Endothelial cell (in vitro differentiated cells): ENCODE data around the gene PLEKHA7. TPM values are rescaled to one million over a fixed set of nuclear protein-coding genes. Genes with fewer than 3 reads are reported as not detected.
"Not testable (repeated sequence)": the region's sequence is repeated elsewhere in the genome, so short reads cannot be mapped to it uniquely, and the experiment has no call there.

Experiments used
- DNase-seq: peaks from one replicate; pipeline ENCODE4 v3.0.0; 2021; ENCODE audit warnings: low spot score
- H3K27ac Mint-ChIP-seq: one replicate; pipeline ENCODE4 v1.8.0; 2021; ENCODE audit warnings: mixed read lengths, inconsistent platforms; ENCODE audit not compliant: unreplicated experiment
- H3K27me3 Mint-ChIP-seq: one replicate; pipeline ENCODE4 v1.8.0; 2021; ENCODE audit warnings: mild to moderate bottlenecking, moderate library complexity, mixed read lengths, inconsistent platforms; ENCODE audit not compliant: unreplicated experiment
- H3K36me3 Mint-ChIP-seq: one replicate; pipeline ENCODE4 v1.8.0; 2021; ENCODE audit warnings: mild to moderate bottlenecking, low read depth, mixed read lengths, inconsistent platforms; ENCODE audit not compliant: unreplicated experiment
- H3K4me1 Mint-ChIP-seq: one replicate; pipeline ENCODE4 v1.8.0; 2021; ENCODE audit warnings: mild to moderate bottlenecking, mixed read lengths, inconsistent platforms; ENCODE audit not compliant: unreplicated experiment
- H3K4me3 Mint-ChIP-seq: one replicate; pipeline ENCODE4 v1.8.0; 2021; ENCODE audit warnings: mild to moderate bottlenecking, mixed read lengths, inconsistent platforms; ENCODE audit not compliant: unreplicated experiment
- H3K9me3 Mint-ChIP-seq: one replicate; pipeline ENCODE4 v1.8.0; 2021; ENCODE audit warnings: mixed read lengths, inconsistent platforms; ENCODE audit not compliant: unreplicated experiment
- total RNA-seq: library from RNA; stranded (reverse); fragmentation: NEBNext Ultra II Directional; extraction: Animal tissue kit (Norgen Biotek cat#: 25700); gene quantifications from one replicate; pipeline ENCODE4 v1.2.1, GENCODE V29; 2021; ENCODE audit not compliant: unreplicated experiment
- TF ChIP-seq, protein P1 (sequence below): fragments of 200-600 bp; sonication (generic); IDR thresholded peaks from one replicate; pipeline ENCODE4 v1.5.0; 2021; ENCODE audit warnings: antibody characterized with exemption; ENCODE audit not compliant: unreplicated experiment

The PLEKHA7 gene
- total RNA-seq, 1 donor from 2014 or later, result 8.2 TPM

DNA sequence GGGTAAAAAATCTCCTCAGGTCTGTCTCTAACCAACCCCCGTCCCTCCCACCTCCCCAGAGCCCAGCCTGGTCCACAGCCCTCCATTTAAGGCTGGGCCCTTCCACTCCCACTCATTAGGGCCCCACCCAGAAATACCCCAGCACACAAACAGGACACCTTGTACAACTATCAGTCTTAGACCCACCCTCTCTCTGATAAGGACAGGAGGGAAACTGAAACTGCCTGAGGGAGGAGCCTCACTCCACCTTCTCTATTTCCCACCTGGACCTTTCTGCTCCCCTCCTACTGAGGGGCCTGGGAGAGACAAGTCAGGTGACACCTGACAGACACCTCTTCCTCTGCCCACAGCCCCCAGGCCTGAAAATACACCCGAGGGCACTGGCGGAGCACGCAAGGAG, 90.2 kb downstream of the PLEKHA7 start:
- Mint-ChIP-seq H3K27ac (no peak overlapping the region), H3K36me3 (no peaks in the 10 kb centered on the region), H3K27me3 (peaks cover 19% of the 10 kb centered on the region), H3K9me3 (no peaks in the 10 kb centered on the region), H3K4me1 (no peaks in the 10 kb centered on the region), H3K4me3 (no peak overlapping the region)
- TF ChIP-seq, protein P1, sequence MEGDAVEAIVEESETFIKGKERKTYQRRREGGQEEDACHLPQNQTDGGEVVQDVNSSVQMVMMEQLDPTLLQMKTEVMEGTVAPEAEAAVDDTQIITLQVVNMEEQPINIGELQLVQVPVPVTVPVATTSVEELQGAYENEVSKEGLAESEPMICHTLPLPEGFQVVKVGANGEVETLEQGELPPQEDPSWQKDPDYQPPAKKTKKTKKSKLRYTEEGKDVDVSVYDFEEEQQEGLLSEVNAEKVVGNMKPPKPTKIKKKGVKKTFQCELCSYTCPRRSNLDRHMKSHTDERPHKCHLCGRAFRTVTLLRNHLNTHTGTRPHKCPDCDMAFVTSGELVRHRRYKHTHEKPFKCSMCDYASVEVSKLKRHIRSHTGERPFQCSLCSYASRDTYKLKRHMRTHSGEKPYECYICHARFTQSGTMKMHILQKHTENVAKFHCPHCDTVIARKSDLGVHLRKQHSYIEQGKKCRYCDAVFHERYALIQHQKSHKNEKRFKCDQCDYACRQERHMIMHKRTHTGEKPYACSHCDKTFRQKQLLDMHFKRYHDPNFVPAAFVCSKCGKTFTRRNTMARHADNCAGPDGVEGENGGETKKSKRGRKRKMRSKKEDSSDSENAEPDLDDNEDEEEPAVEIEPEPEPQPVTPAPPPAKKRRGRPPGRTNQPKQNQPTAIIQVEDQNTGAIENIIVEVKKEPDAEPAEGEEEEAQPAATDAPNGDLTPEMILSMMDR, result no peak
- no peak for DNase-seq

DNA sequence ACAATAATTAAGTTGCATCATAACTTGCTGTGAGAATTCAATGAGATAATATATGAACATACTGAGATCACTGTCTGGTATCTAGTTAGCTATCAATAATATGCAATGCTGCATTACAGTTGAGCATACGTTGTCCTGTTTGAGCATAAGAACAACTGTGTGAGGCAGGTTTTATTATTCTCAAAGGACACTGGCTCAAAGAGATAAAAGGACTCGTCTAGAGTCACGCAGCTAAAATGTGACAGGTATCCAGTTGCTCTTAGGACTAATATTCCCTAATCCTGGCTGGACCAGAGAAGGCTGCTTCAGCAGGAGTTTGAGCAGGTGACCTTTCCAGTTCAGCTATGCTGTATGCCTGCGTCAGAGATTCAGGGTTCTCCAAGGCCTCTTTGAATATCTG, 92.5 kb downstream of the PLEKHA7 start:
- Mint-ChIP-seq H3K27me3 (peaks cover 14% of the 10 kb centered on the region), H3K27ac (no peak overlapping the region), H3K4me1 (peaks cover under 1% of the 10 kb centered on the region), H3K4me3 (no peak overlapping the region), H3K9me3 (no peaks in the 10 kb centered on the region), H3K36me3 (no peaks in the 10 kb centered on the region)
- TF ChIP-seq, protein P1, result no peak
- DNase-seq, result no peak

DNA sequence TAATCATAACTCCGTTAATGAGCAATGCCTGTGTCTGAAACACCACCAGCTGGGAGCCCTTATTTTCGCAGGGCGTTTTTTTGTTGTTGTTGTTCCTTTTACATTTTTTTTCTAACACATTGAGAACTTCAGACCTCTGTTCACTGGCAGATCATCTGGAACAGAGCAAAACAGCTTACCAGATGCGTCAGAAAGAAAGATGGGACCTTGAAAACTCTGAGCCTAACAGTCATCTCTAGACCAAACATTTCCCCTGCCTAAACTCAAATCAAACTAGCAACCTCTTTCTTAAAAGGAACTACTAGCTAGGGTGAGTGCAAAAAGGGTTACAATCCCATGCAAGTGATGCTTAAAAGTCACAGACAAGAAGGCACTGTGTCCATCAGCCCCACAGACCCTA, 93.2 kb downstream of the PLEKHA7 start:
- Mint-ChIP-seq H3K27ac (no peak overlapping the region), H3K27me3 (peaks cover 11% of the 10 kb centered on the region), H3K4me1 (peaks cover 7% of the 10 kb centered on the region), H3K36me3 (no peaks in the 10 kb centered on the region), H3K9me3 (no peaks in the 10 kb centered on the region), H3K4me3 (no peak overlapping the region)
- DNase-seq, result no peak
- TF ChIP-seq, protein P1, result no peak

DNA sequence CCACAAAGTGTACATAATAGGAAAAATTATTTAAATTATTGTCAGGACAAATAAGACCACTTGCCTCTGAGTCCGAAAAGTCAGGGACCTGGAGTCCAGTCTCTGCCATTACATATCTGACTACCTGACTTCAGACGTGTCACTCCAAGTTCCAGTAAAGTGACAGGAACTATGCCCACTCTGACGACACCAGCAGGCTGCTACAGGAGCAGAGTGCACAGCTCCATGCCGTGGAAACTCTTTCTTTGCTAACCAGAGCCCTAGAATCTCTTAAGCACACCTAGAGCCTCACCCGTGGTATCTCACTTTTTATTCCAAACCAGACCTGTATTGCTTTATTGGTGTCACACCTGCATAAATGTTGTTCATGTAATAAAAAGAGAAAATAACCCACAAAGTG, 93.7 kb downstream of the PLEKHA7 start:
- H3K4me1 Mint-ChIP-seq, result peaks cover 8% of the 10 kb centered on the region
- H3K27me3 Mint-ChIP-seq, result peaks cover 10% of the 10 kb centered on the region
- no peaks in the 10 kb centered on the region for H3K9me3 Mint-ChIP-seq
- no peak for DNase-seq
- H3K27ac Mint-ChIP-seq, result no peak overlapping the region
- H3K36me3 Mint-ChIP-seq, result no peaks in the 10 kb centered on the region
- TF ChIP-seq, protein P1, result no peak
- no peak overlapping the region for H3K4me3 Mint-ChIP-seq

DNA sequence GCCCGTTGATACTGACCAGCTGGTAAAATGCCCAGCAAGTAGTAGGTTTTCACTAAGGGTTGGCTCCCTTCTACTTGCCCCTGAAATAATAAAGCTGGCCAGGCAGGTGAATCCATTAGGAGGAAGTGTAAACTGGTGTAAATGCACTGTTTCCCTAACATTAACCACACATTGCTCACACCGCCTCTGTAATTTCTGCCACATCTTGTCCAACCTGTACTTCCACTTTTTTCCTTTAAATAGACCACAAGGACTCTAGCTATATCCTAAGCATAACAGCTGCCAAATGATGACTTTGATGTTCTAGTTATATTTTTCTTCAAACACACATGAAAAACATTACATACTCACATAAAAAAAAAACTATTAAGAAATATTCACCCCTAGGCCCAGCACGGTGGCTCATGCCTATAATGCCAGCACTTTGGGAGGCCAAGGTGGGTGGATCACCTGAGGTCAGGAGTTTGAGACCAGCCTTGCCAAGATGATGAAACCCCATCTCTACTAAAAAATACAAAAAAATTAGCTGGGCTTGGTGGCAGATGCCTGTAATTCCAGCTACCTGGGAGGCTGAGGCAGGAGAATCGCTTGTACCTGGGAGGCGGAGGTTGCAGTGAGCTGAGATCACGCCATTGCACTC, 95.6 kb downstream of the PLEKHA7 start:
- not testable (repeated sequence) for H3K9me3 Mint-ChIP-seq, DNase-seq, H3K4me3 Mint-ChIP-seq, H3K27me3 Mint-ChIP-seq, H3K36me3 Mint-ChIP-seq, H3K27ac Mint-ChIP-seq, H3K4me1 Mint-ChIP-seq
